Measurements from ENCODE around the gene PKDCC.

Gene PKDCC

DNA sequence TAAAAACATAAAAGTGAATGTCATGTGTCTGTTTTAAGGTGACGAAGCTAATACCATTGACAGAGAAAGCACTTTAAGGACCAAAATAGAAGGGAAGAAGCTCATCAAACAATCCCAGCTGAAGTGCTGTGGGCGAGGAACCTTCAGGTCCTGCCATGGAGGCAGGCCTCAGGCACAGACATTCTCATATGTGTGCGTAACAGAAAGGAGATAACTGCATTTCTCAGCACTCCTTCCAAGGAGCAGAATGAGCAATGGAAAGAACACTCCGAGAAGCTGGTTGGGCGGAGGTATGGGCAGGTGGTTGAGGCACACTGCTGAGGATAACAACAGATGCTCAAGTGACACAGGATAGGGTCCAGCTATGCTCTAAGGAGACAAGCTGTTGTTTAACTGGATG lies 42.4 kb downstream of the PKDCC start:
- Mint-ChIP-seq H3K27ac (no peak overlapping the region), H3K36me3 (no peaks in the 10 kb centered on the region), H3K4me1 (peaks cover 3 to 7% of the 10 kb centered on the region in 2 donors), H3K9me3 (no peaks in the 10 kb centered on the region), H3K4me3 (no peak overlapping the region), H3K27me3 (peaks cover 16 to 27% of the 10 kb centered on the region in 2 donors)
- ATAC-seq (replicated peaks) (no peak), DNase-seq (no peak)

DNA sequence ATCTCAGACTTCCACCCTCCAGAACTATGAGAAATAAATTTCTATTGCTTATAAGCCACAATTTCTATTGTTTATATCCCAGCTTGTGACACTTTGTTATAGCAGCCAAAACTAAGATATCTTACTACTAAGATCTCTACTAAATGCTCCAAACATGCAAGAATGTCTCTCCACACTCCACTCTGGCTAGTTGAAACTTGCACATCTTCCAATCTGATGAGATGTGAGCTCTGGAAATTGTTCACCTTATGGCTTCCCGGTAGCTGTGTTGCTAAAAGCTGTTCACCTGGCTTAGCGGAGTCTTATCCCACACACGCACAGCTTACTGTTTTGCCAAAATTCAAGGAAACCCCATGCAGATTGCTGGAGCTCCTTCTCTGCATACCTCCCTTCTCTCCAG lies 43.9 kb downstream of the PKDCC start:
- Mint-ChIP-seq H3K27me3 (peaks cover 2 to 13% of the 10 kb centered on the region in 2 donors), H3K36me3 (no peaks in the 10 kb centered on the region), H3K27ac (no peak overlapping the region), H3K4me3 (no peak overlapping the region), H3K9me3 (no peaks in the 10 kb centered on the region), H3K4me1 (peaks cover under 1 to 4% of the 10 kb centered on the region in 2 donors)
- ATAC-seq (replicated peaks) (no peak), DNase-seq (no peak)

DNA sequence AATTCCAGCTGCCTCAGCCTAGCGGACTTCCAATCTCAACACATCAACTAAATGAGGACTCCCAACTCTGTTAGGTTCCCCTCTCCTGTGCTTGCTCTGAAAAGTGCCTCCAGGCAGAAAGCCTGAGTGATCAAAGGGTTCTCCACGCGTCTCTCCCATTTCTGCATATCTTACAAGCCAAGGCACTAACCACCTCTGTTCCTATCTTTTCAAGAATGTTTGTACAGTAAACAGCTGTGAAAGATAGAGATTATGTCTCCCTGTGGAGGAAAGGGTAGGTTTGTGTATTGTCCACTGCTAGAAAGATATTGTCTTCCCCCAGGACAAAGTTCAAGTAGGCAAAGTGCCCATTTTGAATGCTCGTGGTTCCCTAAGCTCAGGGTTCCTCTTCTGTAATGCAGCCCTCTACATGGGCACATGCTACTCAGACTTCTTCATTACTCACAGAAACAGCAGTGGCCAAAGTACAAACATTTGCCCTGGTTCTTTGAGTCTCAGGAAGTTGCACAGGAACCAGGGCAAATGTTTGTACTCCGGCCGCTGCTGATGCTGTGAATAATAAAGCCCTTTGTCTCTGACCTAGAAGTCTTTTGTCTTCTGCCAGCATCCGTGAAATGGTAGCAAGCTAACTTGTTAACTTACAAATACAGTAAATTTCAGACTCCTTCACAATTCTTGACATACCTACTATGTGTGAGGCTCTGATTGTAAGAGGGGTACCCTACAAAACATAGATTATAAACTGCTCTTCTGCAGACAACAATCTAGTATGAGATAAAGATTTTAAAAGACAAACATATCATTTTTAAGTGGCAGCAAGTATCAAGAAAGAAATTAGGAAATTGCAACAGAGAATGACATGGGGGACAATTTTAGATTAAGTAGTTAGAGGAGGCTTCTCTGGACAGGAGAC lies 44.5 kb downstream of the PKDCC start:
- Mint-ChIP-seq H3K36me3 (no peaks in the 10 kb centered on the region), H3K4me1 (peaks cover 7 to 9% of the 10 kb centered on the region in 2 donors), H3K4me3 (no peak overlapping the region), H3K27ac (no peak overlapping the region), H3K9me3 (no peaks in the 10 kb centered on the region), H3K27me3 (peaks cover 0 to 10% of the 10 kb centered on the region in 2 donors)
- ATAC-seq (replicated peaks) (no peak), DNase-seq (no peak)

DNA sequence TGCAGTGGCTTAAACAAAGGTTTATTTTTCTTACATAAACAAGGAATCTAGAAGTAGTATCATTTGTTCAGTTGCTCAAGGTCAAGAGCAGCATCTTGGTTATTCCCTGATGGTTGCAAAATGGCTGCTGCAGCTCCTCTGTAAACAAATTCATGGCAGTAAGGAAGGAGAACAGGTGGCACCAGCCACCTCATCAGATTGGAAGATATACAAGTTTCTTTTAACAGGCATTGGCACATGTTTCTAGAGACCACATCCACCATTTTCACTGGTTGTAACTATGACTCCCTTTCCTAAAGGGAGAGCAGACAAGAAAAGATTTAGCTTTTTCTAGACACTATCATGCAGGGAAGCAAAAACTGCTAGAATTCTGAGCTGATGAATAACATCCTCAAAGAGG lies 46.3 kb downstream of the PKDCC start:
- Mint-ChIP-seq H3K4me3 (no peak overlapping the region), H3K9me3 (no peaks in the 10 kb centered on the region)
- ATAC-seq (replicated peaks) = no peak

DNA sequence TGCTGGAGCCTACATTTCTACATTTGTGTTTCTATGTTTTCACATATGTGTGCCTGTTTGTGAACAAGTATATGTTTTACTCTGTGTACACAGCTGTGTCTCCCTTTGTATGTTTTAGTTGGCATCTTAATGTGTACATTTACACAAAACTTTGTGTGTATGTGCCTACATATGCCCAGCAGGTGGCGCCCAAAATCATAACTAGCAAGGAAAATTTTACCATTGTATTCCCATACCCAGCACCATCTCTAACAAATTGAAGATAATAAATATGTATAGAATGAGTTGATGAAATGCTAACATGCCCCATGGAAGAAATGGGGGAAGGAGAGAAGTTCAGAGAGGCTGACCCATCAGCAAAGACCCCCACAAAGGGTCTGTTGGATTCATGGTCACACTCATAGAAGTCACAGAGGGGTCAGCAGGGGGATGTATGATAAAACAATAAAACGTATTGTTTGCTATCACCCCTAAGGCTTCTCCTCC lies 48.1 kb downstream of the PKDCC start:
- Mint-ChIP-seq H3K4me1 (peaks cover 38 to 45% of the 10 kb centered on the region in 2 donors), H3K27ac (no peak overlapping the region)
- no peak for DNase-seq

More for the DNA sequence above, 46.3 kb downstream of the PKDCC start:
- H3K4me1 Mint-ChIP-seq = peaks cover 23 to 27% of the 10 kb centered on the region in 2 donors
- H3K27me3 Mint-ChIP-seq = peaks cover 0 to 10% of the 10 kb centered on the region in 2 donors
- no peak overlapping the region for H3K27ac Mint-ChIP-seq
- DNase-seq = no peak
- H3K36me3 Mint-ChIP-seq = no peaks in the 10 kb centered on the region

DNA sequence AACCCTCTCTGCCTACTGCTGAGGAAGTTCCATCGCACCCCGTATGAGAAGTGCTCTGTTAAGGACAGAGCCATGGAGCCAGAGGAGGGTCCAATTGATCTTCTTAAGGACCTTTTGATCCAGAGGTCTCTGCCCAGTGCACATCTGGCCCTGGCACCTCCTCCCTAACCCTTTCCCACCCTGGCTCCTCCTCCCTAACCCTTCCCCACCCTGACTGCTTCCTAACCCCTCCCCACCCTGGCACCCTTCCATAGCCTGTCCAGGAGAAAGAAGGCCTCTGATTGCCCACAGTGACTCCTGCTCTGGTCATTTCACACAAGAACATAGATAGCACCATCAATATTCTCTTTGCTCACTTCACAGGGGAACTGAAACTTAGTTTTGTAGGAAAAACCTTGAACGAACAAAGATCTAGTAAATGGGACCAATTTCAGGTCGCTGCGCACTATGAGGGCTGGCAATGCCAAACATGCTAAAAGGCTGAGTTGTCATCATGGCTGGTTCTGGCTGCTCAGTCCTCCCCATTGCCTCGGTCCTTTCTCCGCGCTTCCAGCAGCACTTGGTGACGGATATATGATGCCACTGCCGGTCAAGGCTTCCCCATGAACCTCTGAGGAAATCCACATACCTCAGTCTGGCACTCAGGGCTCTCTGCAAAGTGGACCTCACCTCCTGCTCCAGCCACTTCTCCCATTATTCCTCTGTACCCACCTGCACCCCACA lies 49.2 kb downstream of the PKDCC start:
- Mint-ChIP-seq H3K4me3 (peak overlapping the region; percentile 22 to 56), H3K9me3 (peaks cover 6 to 9% of the 10 kb centered on the region in 2 donors), H3K27ac (peak overlapping the region; percentile 97), H3K4me1 (peaks cover 44 to 50% of the 10 kb centered on the region in 2 donors), H3K36me3 (peaks cover 7 to 9% of the 10 kb centered on the region in 2 donors), H3K27me3 (peaks cover 0 to 2% of the 10 kb centered on the region in 2 donors)
- no peak for DNase-seq
- peak; percentile 12 to 29 for ATAC-seq (replicated peaks)

More for the DNA sequence above, 48.1 kb downstream of the PKDCC start:
- peaks cover 6 to 9% of the 10 kb centered on the region in 2 donors for H3K9me3 Mint-ChIP-seq
- H3K36me3 Mint-ChIP-seq = peaks cover 7 to 9% of the 10 kb centered on the region in 2 donors
- no peak overlapping the region for H3K4me3 Mint-ChIP-seq
- H3K27me3 Mint-ChIP-seq = peaks cover 0 to 5% of the 10 kb centered on the region in 2 donors
- ATAC-seq (replicated peaks) = no peak

DNA sequence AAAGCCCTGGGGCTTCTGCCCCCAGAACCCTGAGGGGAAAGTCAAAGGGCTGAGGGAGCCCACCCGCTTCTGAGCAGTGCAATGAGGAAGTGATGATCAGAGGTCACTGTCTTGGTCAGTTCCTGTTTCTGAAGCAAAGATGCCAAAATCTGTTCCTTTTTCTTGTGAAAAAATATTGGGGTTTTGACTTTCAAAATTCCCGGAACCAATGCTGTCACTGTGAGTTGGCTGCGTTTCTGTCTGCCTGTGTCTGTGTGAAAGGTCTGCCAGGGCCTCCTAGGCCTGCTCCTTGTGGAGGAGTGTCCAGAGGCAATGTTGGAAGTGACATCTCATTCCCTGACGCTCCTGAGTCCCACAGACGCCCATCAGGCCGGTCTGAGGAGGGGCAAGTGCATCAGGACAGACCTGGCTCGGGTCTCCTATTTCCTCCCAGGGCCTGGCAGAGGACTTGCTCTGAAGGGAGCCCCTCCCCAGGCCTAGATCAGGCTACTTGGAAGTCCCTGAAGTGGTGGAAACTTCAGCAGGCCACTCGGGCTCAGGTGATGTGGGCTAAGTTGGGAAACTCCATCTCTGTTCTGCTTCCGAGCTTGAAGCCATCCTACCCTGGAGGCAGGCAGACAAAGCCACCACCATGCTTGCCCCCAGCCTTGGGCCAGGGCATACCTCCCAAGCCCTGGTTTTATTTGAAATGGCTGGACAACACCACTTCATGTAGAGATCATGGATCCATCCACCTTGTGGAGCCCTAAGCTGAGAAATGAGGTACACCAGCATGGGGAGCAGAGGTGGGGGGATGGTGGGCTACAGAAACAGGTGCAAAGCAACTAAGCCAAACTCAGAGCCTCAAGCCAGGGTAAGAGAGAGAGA lies 51.0 kb downstream of the PKDCC start:
- Mint-ChIP-seq H3K4me1 (peaks cover 54% of the 10 kb centered on the region in 2 donors), H3K4me3 (peak overlapping the region; percentile 56 to 73)
- DNase-seq = peak; percentile 54

DNA sequence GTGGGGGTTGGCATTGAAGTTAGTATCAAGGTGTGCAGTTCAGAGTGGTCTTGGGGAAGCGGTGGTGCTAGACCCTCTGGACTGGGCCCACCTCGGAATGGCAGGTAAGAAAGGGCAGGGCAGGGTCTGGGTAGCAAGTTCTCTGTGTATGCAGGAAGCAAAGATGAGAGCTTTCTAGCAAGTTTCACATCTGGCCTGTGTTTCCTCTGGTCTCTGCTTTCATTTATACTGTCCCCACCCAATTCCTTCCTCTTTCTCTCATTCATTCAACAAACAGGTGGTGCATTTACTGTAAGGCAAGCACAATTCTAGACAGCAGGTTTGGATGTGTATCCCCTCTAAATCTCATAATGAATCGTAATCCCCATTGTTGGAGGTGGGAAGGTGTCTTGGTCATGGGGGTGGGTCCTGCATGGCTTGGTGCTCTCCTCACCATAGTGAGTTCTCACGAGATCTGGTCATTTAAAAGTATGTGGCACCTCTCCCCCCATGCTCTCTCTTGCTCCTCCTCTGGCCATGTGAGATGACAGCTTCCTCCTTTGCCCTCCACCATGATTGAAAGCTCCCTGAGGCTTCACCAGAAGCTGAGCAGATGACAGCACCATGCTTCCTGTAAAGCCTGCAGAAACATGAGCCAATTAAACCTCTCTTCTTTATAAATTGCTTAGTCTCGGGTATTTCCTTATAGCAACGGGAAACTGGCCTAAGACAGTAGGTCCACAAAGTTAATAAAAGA lies 51.8 kb downstream of the PKDCC start:
- H3K4me1 Mint-ChIP-seq = peaks cover 54 to 60% of the 10 kb centered on the region in 2 donors
- no peaks in the 10 kb centered on the region for H3K27me3 Mint-ChIP-seq
- DNase-seq (no peak), ATAC-seq (replicated peaks) (peak; percentile 23 to 26)
- peaks cover 6 to 9% of the 10 kb centered on the region in 2 donors for H3K9me3 Mint-ChIP-seq
- peaks cover 7 to 9% of the 10 kb centered on the region in 2 donors for H3K36me3 Mint-ChIP-seq
- H3K4me3 Mint-ChIP-seq = peak overlapping the region; percentile 33 to 64
- H3K27ac Mint-ChIP-seq = peak overlapping the region; percentile 97

More for the DNA sequence above, 51.0 kb downstream of the PKDCC start:
- Mint-ChIP-seq H3K36me3 (peaks cover 7 to 9% of the 10 kb centered on the region in 2 donors), H3K27me3 (no peaks in the 10 kb centered on the region), H3K27ac (peak overlapping the region; percentile 97), H3K9me3 (peaks cover 6 to 9% of the 10 kb centered on the region in 2 donors)
- ATAC-seq (replicated peaks) = peak; percentile 46 to 63

DNA sequence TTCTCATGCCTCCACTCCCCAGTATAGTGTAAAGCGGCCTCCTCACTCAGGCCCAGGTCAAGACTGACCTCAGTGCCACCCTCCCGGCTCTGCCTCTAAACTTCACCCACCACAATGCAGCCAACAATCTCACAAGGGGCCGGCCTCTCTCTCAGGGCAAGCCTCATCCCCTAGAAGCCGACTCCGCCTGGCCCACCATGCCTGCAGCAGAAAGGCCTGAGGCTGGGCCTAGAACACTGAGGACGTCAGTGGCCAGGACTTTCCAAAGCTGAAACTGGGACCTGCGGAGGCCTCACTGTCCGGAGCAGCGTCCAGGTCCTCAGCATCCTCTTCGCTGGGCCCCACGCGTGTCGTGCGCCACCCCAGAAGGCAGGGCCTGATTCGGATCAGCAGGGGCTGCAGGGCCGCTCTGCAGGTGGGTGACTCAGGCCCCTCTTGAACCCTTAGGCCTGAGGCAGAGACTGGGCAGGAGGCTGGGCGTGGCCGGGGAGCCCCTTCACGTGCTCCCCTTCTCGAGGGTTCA lies 52.9 kb downstream of the PKDCC start:
- H3K27ac Mint-ChIP-seq = peak overlapping the region; percentile 97
- H3K27me3 Mint-ChIP-seq = no peaks in the 10 kb centered on the region
- H3K9me3 Mint-ChIP-seq = peaks cover 6 to 9% of the 10 kb centered on the region in 2 donors
- DNase-seq = no peak
- peak overlapping the region; percentile 21 to 64 for H3K4me3 Mint-ChIP-seq
- no peak for ATAC-seq (replicated peaks)
- peaks cover 54 to 70% of the 10 kb centered on the region in 2 donors for H3K4me1 Mint-ChIP-seq
- peaks cover 7 to 9% of the 10 kb centered on the region in 2 donors for H3K36me3 Mint-ChIP-seq

DNA sequence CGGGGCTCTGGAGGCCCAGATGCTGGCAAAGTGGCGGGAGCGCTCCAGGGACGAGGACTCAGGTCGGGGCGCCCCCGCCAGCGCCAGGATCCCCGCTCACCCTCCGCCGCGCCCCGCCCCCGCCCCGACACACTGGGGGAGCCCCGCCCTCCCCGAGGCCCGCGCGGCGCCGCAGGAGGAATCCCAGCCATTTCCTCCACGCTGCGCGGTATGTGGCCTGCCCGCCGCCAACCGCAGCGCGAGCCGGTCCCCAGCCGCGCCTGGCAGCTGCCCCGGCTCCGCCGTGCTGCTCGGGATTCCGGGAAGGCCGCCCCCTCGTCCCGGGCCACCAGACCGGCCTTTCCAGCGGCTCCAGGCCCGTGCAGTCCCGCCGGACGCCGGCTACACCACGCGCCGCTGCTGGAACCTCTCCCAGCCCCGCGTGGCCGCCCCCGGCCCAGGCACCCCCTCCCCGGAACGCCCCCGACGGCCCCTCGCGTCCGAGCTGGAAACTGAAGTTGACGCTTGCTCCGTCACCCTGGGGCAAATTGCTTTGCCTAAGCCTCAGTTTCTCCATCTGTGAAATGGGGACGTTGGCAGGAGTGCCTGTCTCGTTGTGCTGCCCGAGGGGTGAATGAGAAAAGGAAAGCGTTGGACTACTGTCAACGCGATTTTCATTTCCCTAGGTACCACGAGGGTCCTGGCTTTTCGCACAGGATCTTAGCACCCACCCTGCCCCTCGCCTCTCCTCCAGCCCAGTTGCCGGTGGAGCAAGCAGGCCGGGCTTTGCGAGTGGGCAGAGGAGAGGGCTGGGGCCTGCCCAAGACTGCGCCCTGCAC lies 53.6 kb downstream of the PKDCC start:
- Mint-ChIP-seq H3K4me1 (peaks cover 54 to 74% of the 10 kb centered on the region in 2 donors), H3K4me3 (peak overlapping the region; percentile 75 to 80), H3K27ac (peak overlapping the region; percentile 97), H3K27me3 (no peaks in the 10 kb centered on the region), H3K36me3 (peaks cover 7 to 9% of the 10 kb centered on the region in 2 donors), H3K9me3 (peaks cover 6 to 9% of the 10 kb centered on the region in 2 donors)
- ATAC-seq (replicated peaks) = no peak
- DNase-seq = no peak

DNA sequence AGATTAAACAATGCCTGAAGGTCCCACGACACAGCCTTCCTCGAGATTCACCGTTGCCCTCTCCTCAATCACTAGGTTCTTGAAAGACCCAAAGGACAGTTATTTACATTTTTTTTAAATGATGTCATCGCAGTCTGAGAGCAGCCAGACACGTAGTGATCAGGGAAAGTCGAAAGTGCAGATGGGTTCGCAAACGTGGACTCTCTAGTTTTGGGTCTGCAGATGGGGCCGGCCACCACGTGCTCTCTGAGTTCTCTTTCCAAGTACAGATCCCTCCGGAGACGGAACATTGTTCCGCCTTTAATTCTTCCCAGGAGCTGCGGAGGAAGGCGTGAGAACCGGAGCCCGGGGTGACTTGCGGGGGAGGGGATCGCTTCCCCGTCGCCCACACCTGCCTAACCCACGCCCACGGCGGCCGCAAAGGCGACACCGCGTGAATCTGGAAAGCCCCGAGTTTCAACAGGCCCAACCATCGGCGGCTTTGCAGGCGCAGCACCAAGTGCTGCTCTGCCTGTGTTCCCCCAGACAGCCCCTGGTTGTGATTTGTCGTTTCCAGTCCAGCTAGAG lies 54.3 kb downstream of the PKDCC start:
- H3K4me3 Mint-ChIP-seq = peak overlapping the region; percentile 75 to 80
- peak; percentile 60 to 62 for ATAC-seq (replicated peaks)
- peak; percentile 92 for DNase-seq
- peaks cover 7 to 9% of the 10 kb centered on the region in 2 donors for H3K36me3 Mint-ChIP-seq
- no peaks in the 10 kb centered on the region for H3K27me3 Mint-ChIP-seq
- H3K4me1 Mint-ChIP-seq = peaks cover 47 to 69% of the 10 kb centered on the region in 2 donors
- H3K9me3 Mint-ChIP-seq = peaks cover 6 to 9% of the 10 kb centered on the region in 2 donors
- peak overlapping the region; percentile 97 for H3K27ac Mint-ChIP-seq

All from stimulated activated naive B cell treated with anti-CD40 and anti-IgM and Interleukin-4, amounts not matched to agents 10 μg/mL and 1 μg/mL and 100 μg/mL, for 72 hours (primary cell).